ENCODE data around the gene PDGFRB. TPM values are rescaled to one million over a fixed set of nuclear protein-coding genes. Genes with fewer than 3 reads are reported as not detected.

Gene PDGFRB
- total and polyA plus RNA-seq, 2 of the 8 experiments (the other 6 are each of a cell fraction or from before 2014, with no cell fraction given), result 4.2 to 13.7 TPM

GRCh38 chr5:150186897-150187296 is 31.3 kb upstream of the PDGFRB start (continued):
- TF ChIP-seq RXRA (IDR thresholded peaks at IDR 0.05; ENCODE audit: insufficient read depth, low read depth, low read length) (no peak), ZNF274 (IDR thresholded peaks at IDR 0.05; ENCODE audit: borderline replicate concordance, extremely low read depth, low read length) (no peak)

Data from H1 (cell line).